ENCODE data around the gene TSPEAR.

DNA sequence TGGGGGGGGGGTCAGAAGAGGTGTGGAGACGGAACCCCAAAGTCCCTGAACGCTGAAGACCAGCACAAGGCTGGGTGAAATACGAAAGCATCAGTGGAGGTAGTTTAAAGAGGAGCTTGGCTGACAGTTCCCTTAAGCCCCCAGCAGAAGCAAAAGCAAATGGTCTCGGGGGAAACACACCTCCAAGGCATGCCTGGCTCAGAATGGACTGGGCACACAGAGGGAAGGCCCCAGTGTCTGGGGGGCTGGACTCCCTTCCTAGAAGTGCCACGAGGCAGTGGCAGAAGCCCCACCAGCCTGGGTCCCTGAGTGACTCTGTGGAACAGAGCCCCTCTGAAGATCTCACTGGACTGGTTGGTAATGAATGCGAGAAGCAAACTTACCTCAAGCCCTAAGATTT, 46.4 kb upstream of the TSPEAR start:
- no peak for TF ChIP-seq POLR2A (IDR thresholded peaks at IDR 0.05)
- TF ChIP-seq, protein P1, sequence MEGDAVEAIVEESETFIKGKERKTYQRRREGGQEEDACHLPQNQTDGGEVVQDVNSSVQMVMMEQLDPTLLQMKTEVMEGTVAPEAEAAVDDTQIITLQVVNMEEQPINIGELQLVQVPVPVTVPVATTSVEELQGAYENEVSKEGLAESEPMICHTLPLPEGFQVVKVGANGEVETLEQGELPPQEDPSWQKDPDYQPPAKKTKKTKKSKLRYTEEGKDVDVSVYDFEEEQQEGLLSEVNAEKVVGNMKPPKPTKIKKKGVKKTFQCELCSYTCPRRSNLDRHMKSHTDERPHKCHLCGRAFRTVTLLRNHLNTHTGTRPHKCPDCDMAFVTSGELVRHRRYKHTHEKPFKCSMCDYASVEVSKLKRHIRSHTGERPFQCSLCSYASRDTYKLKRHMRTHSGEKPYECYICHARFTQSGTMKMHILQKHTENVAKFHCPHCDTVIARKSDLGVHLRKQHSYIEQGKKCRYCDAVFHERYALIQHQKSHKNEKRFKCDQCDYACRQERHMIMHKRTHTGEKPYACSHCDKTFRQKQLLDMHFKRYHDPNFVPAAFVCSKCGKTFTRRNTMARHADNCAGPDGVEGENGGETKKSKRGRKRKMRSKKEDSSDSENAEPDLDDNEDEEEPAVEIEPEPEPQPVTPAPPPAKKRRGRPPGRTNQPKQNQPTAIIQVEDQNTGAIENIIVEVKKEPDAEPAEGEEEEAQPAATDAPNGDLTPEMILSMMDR (IDR thresholded peaks at IDR 0.05): no peak

Data from right lobe of liver (tissue), 4 donors.